Limb (tissue), 2 donors: ENCODE data around the gene GBA2.

ENCODE experiments used
- DNase-seq, 2 donors: peaks; one replicate each; pipeline ENCODE4 v3.0.0-alpha.2; 2016; ENCODE audit errors: extremely low spot score in 2 of 2

Gene GBA2

DNA sequence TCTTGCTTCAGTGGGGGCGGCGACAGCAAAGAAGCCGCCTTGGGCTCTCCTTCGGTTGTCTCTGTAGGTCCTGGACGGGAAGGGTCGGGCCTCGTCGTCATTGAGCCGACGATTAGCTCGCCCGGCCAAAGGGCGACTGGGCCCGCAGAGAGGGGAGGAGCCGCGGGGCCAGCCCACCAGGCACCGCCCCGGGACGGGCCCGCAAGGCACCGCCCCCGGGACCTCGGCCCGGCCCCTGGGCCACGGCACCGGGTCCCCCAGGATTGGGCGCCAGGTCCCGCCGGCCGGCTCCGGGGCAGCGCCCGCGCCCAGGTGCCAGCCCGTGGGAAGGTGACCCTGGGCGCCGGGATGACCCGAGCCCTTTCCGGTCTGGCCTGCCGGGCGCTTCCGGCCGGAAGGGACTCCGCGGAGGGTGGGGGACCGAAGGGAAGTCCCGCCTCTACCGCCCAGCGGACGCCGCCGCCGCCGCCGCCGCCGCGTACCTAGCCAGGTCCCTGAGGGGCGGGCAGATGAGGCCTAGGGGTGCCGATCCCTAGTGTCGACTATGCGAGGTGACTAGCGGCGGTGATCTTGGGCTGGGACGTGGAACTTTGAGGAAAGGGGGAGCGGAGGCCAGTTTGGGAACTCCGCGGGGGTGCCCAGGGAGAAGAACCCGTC, at the start of gene GBA2, which contains the start of gene RGP1:
GBA2 (minus strand) TSS at position 371 of the 657 bp plus-strand sequence. CDS start 524 bp downstream, outside the sequence.
RGP1 (plus strand) TSS at position 430 of the 657 bp plus-strand sequence. CDS start 469 bp downstream, outside the sequence.
- peak; percentile 50 to 83 for DNase-seq

DNA sequence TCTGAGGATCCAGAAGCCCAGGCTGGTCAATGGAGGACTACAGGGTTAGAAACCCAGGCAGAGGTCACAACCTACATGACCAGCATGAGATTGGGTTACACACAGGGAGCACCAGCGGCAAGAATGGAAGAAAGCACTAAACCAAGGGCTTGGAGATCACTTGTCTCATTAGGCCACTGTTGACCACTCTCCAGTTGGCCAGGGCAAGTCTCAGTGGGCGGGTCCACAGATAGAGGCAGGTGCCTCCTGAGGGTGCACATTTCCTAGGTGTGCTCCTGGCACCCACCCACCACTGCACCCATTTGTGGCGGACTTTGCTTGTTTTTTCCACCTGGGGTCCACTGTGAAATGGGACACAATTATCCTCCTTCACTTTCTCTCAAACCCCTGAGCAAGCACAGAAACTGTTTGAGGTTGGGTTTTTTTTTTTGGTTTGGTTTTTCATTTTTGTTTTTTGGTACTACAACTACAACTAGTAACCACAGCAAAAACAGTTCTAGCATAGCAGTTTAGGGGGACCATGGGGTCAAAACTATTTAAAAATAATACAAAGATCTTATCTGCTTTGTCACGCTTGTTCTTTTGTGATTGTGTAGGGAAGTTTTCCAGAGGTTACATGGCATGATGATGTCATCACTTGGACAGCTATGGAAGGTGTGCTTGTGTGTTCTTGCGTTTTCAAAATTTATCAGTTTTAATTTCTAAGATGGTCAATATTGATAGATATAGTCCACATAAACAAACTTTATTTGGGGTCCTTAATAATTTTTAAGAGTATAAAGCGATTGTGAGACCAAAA, 48.5 kb upstream of the GBA2 start:
- DNase-seq, result no peak

DNA sequence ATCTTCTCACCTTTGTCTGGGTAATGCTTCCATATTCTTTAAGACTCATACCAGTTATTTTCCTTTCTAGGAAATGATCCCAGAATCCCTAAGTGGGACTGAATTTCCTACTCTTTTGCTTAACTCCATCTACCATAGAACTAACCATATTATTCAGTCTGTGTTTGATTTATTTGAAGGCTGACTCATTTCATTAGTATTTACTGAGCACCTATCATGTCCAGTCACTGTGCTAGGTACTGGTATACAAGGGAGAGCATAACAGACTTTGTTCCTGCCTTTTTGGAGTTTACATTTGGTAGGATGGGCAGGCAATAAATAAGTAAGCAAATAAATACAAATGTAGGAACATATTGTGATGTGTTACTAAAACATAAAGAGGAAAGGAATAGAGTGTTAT, 46.7 kb upstream of the GBA2 start:
- no peak for DNase-seq

DNA sequence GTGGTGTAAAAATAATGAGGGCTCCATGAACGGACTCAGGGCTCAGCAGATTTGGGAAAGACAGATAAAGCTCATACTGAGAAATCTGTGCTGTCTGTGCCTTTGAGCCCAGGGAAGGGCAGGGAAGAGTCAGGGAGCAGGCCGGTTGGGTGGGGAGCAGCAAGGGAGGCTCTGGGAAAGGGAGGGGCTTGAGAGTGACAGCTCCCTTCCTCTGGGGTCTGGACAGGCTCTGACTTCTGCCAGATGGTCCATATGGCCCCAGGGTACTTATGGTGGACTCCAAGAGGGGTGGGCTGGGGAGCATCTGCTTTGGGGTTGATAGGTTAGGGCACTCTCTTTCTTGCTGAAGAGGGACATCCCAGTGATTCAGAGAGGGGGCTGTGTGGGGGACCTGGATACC, 44.4 kb upstream of the GBA2 start:
- no peak for DNase-seq

DNA sequence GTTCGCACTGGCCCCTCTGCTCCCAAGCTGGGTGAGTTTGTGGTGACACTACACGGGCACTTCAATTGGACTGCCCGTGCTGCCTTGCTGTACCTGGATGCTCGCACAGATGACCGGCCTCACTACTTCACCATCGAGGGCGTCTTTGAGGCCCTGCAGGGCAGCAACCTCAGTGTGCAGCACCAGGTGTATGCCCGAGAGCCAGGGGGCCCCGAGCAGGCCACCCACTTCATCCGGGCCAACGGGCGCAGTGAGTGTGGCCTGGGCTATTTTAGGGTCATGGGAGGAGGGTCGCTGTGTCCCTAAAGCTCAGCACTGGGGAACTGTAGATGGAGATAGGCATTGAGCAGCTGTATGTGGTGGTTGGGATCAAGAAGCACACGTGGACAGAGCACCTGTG, 43.8 kb upstream of the GBA2 start:
- no peak for DNase-seq

DNA sequence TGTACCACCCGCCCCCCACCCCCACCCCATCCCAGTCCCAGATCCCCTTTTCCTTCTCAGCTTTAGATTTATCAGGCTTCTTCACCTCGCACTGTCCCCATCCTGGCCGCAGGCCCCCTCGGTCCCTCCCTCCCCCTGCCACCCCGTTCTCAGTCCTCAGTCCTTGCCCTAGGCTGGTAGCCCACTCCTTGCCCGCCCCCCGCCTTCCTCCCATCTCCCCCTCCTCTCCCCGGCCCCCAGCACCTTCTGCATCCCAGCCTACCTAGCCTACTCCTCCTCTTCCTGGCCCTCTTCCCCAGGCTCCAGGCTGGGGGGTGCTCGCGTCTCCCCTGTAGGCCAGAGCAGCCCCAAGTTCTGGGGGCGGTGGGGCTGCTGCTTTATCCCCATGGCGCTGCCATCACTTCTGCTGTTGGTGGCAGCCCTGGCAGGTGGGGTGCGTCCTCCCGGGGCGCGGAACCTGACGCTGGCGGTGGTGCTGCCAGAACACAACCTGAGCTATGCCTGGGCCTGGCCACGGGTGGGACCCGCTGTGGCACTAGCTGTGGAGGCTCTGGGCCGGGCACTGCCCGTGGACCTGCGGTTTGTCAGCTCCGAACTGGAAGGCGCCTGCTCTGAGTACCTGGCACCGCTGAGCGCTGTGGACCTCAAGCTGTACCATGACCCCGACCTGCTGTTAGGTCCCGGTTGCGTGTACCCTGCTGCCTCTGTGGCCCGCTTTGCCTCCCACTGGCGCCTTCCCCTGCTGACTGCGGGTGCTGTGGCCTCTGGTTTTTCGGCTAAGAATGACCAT, 43.2 kb upstream of the GBA2 start:
- peak in 1 of 2 donors; percentile 51 for DNase-seq

DNA sequence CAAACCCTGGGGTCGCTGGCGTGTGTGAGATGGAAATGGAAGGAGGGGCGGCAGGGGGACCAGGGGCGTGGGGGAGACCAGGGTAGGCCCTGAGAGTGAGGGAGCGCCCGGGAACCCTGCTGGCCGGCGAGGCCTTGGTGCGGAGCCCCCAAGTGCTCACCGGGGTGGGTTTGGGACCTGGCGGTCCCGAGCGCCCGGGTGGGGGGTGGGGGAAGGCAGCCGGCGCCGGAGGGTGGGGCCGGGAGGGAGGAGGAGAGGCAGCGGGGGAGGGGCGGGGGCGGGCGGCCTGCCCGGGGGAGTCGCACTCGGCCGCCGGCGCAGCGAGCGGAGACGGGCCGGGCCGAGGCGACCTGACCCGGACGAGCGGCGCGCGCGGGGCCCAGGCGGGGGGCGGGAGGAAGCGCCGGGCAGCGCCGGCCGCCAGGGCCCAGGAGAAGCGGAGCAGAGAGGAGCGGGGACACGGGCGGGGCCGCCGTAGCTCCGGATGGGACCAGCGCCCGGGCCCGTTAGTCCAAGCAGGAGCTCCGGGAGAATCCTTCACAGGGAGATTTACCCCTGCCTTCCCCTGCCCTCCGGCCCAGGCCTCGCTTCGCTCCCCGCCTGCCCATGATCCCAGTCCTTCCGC, 42.4 kb upstream of the GBA2 start, which contains the start of gene NPR2:
NPR2 (plus strand) TSS at position 295 of the 625 bp plus-strand sequence. CDS start 818 bp downstream, outside the sequence.
- peak in 1 of 2 donors; percentile 75 for DNase-seq

DNA sequence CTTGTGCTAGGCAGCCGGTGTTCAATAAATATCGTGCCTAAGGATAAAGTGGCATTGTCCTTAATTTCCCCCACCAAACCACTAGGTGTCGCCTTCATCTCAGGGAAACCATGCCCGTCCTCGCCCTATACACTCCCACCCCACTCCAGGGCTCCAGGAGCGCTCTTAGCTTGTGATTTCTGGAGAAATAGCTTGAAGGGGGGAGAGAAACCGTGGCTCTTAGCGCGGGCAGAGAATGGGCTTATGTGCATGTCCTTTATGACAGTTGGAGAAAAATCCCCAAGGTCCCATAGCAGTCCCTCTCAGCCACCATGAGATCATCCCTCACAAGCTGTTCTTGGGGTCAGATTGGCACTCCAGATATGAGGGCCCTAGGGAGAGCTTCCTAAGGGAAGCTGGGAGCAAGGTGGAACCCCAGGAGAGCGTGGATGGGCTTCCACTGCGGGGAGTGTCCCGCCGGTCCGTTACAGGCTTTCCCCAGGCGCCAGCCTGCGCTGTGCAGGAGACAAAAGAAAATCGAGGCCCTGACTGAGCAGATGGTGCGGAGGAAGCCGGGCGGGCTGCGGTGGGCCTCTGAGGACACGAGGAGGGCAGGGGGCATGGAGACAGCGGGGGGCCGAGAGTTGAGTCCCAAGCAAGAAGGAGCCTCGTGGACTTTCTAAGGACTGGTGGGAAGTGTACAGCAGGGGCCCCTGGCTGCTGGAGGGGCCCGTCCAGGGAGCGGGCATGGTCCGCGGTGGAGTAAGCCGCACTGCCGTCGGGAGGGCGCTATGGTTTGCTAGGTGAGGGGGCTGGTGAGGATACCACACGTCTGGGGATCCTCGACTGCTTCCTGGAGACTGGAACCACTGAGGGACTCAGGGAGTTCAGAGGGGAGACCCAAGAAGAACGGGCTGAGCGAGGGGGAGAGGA, 41.6 kb upstream of the GBA2 start:
- peak; percentile 84 to 94 for DNase-seq

DNA sequence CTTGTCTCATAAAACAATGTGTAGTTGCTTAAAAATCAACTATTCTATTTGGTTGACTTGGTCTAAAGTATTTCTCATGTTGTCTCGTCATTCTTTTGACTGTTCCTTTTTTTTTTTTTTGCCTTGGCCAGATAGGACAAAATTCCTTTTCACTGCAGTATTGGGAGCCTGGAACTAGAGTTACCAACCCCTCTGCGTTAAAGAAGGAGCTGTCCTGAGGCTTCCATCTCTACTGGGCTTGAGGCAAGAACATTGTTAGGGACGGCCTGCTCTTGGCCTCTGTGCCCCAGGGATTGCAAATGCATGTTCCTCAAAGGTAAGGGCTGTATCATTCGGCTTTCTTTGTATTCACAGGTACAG, 41.0 kb upstream of the GBA2 start:
- no peak for DNase-seq

DNA sequence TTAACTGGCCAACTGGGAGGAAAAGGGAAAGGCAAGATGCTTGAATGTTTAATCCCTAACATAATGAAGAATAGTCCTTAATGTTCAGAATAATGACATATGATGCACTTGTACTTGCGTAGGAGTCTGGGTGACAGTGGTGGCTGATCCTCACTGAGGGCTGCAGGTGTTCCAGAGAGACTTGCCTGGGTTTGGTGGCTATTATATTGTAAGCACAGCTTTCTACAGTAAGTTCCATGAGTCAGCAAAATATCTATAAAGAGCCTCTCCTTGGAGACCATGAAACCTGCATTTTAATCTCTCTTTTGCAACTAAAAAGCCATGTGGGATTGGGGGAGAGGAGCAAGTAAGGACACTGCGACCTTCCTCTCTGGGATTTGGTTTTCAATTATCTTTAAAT, 40.5 kb upstream of the GBA2 start:
- DNase-seq, result no peak

DNA sequence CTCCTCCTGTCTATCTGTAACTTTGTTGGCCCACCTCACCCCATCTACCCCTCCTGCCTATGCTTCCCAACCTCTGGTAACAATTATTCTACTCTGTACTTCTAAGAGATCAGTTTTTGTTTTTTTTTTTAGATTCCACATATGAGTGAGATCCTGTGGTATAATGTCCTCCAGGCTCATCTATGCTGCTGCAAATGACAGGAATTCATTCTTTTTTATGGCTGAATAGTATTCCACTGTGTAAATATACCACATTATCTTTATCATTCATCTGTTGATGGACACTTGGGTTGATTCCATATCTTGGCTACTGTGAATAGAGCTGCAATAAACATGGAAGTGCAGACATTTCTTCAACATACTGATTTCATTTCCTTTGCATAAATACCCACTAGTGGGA, 34.4 kb upstream of the GBA2 start:
- no peak for DNase-seq

DNA sequence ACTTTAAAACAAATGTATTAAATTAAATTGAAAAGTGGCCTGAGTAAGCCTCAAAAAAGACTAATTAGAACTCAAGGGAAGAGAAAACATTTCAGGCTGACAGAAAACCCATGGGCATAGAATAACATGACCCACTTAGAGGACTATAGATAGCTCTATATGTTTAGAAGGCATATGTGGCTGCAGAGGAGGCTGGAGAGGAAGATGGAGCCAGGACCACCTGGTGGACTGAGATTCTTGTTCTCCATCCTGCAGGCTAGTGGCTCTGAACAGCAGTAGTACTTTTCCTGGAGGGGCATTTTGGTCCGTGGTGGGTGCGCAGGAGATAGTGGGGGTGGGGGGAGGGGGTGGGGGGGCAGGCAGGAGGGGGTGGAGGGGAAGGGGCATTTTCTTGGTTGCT, 32.0 kb upstream of the GBA2 start:
- no peak for DNase-seq

DNA sequence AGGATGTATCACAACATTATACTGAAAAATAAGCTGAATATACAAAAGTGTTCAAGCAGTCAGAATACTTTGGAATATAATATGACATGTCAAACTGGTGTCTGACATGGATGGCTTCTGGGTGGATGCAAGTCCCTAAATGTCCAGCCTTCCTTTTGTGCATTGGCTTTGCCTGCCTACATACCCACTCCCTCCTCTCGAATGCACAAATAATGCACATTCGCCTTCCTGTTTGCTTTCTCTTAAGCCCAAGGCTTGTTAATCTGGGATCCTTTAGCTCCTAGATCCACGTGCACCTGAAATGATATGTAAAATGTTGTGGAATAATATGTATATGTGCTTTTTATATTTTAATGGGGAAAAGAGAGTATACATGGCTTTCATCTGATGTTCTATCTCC, 29.5 kb upstream of the GBA2 start:
- DNase-seq, result no peak

DNA sequence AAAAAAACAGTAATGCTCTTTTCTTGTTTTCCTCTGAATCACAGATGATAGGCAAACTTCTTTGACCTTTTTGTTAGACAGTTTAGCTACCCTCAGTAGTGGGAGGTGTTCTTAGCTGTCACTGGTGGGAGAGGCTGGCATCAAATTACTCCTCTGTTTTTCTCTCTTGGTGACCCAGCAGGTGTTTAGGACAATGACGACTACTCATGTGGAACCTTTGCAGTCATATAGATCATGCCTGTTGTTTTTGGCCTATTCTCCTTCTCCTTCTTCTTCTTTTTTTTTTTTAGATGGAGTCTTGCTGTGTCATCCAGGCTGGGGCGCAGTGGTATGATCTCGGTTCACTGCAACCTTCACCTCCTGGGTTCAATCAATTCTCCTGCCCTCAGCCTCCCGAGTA, 27.0 kb upstream of the GBA2 start:
- DNase-seq, result no peak

DNA sequence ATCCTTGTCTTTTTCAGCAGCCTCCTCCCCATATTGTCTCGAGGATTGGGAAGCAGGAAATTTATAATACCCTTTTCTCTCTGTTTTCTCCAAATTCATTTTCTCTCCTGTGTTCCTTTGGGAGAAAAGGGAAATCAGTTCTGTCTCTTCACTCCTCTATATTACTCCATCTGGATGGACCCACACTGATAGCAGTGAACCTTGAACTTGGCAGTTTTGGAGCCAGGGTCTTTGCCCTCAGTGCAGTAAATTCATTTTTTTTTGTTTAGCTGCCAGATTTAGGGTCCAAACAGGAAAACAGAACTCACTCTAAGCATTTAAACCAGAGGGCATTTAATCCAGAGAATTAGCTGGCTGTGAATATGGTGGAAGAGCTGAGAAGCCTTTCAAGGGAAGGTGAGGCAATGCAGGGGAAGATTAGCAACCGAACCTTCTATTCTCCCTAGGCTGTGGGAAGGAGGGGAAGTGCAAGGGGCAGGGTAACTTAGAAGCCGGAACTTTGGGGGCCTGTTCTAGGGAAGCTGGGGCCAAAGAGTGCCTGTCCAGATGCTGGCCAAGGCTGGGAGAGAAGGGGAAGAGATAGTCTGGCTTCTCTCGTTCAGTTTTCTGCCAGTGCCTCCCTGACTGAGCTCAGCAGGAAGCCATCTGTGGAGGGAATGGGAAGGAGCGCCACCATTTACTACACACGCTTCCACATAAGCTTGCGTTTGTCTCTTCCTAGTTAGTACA, 26.0 kb upstream of the GBA2 start:
- DNase-seq, result no peak

DNA sequence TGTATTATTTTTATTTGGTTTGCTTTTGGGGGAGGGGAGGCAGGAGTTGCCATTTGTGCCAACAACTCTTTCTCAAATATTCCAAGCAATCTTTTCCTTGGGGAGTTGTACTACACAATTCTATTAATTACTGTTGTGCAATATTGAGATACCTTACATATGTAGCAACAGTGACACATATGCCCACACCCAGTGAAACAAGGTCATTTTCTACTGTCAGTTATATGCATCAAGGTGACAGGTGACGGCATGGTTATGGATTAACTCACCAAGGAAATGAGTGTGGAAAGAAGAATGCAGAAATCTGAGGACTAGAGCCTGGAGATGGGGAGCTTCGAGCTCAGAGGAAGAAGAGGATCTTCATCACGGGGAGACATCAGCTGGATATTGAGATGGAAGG, 22.9 kb upstream of the GBA2 start:
- no peak for DNase-seq

DNA sequence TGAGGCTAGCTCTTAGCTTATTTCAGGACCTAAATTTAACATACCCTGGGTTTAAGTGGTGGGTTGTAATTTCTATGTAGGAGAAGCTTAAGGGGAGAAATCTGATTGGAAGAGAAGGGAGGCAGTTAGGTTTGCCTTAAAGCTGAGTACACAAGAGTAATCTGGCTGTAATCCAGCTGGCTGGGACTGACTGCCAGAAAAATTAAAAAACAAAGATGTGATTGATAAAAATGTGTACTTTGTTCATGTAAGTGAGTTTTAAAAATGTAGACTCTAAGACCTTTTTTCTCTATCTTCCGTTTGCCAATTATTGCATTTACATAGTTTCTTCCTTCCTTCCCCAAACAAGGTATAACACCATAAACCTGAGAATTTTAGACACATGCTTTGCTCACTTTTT, 22.5 kb upstream of the GBA2 start:
- no peak for DNase-seq

DNA sequence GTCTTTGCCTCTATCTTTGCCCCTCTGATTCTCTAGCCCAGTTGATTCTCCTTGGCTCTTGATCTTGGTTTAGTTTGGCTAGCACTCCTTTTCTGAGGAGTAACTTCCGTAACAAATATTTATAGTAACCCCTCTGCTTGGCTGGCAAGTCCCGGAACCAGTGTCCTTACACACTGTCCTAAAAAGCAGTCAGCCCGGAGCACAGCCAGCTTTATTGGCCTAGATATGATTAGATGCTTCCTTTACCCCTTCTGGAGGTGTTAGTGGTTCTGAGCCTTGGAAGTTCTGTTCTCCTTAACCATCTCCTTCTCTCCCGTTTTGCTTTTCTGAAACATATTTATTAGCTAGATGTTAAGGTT, 22.0 kb upstream of the GBA2 start:
- DNase-seq, result no peak

DNA sequence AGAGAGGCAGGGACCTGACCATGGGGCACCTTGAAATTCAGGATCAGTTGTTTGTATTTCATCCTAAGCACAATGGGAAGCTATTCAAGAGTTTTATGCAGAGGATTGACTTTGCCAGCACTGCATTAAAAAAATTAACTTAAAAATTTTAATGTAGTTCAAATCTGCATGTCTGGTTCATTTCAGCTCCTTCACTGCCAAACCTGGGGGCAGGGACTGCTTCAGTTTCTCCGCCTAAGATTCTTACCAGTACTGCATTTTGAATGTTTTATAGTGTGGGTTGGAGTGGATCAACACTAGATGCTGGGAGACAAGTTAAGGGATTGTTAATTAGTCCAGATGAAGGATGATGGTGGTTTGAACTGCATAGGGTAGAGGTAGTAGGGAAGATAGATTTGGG, 20.7 kb upstream of the GBA2 start:
- no peak for DNase-seq

DNA sequence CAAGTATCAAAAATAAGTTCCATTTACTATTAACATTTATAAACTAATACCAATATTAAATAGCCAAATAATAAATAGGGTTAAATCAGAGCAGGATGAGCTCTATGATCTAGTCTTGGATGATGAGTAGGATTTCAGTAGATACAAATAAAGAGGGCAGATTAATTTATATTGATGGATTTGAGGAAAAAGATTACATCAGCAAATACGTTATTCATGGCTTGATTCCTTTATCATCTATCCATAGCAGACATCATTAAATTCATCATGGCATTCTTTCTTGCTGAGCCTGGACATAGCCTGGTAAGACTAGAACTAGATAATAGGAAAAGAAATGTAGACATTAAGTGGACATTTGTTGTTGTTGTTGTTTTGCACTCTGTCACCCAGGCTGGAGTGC, 18.4 kb upstream of the GBA2 start:
- no peak for DNase-seq
